ENCODE results near the gene ABCA1.
"Not testable (repeated sequence)": the region's sequence is repeated elsewhere in the genome, so short reads cannot be mapped to it uniquely, and the experiment has no call there.

ABCA1 gene

GRCh38 chr9:104903609-104904008, 24.3 kb downstream of the ABCA1 start:
- DNase-seq: no peak

GRCh38 chr9:104900871-104901270, 27.1 kb downstream of the ABCA1 start:
- no peak for DNase-seq

GRCh38 chr9:104900324-104900723, 27.6 kb downstream of the ABCA1 start:
- no peak for DNase-seq

- no peak for DNase-seq
These were observed 28.2 kb downstream of the ABCA1 start for GRCh38 chr9:104899759-104900247.

- DNase-seq: not testable (repeated sequence)
These were observed 29.6 kb downstream of the ABCA1 start for GRCh38 chr9:104898376-104898775.

- DNase-seq: no peak
These were observed 31.8 kb downstream of the ABCA1 start for GRCh38 chr9:104896131-104896530.

- no peak for DNase-seq
These were observed 32.4 kb downstream of the ABCA1 start for GRCh38 chr9:104895572-104895971.

GRCh38 chr9:104892701-104893100, 35.3 kb downstream of the ABCA1 start:
- no peak for DNase-seq

- no peak for DNase-seq
These were observed 37.6 kb downstream of the ABCA1 start for GRCh38 chr9:104890433-104890770.

- no peak for DNase-seq
These were observed 41.9 kb downstream of the ABCA1 start for GRCh38 chr9:104885818-104886709.

GRCh38 chr9:104883169-104883568, 44.8 kb downstream of the ABCA1 start:
- no peak for DNase-seq

- no peak for DNase-seq
These were observed 45.4 kb downstream of the ABCA1 start for GRCh38 chr9:104882566-104882965.

GRCh38 chr9:104882086-104882485, 45.9 kb downstream of the ABCA1 start:
- no peak for DNase-seq

- DNase-seq: no peak
These were observed 48.2 kb downstream of the ABCA1 start for GRCh38 chr9:104879555-104880309.

GRCh38 chr9:104876587-104876986, 51.4 kb downstream of the ABCA1 start:
- no peak for DNase-seq

GRCh38 chr9:104875897-104876296, 52.1 kb downstream of the ABCA1 start:
- DNase-seq: no peak

- no peak for DNase-seq
These were observed 52.6 kb downstream of the ABCA1 start for GRCh38 chr9:104875320-104875719.

- no peak for DNase-seq
These were observed 54.5 kb downstream of the ABCA1 start for GRCh38 chr9:104873489-104873850.

GRCh38 chr9:104872656-104873488, 55.1 kb downstream of the ABCA1 start:
- no peak for DNase-seq

GRCh38 chr9:104871961-104872527, 55.9 kb downstream of the ABCA1 start:
- DNase-seq: no peak

- DNase-seq: no peak
These were observed 58.1 kb downstream of the ABCA1 start for GRCh38 chr9:104869811-104870210.

GRCh38 chr9:104868687-104869404, 59.1 kb downstream of the ABCA1 start:
- DNase-seq: no peak
